HCT116 (cell line): ENCODE results near the gene GPHN. TPM values are rescaled to one million over a fixed set of nuclear protein-coding genes. Genes with fewer than 3 reads are reported as not detected.

Experiments used
- ATAC-seq: fragments of 200-7000 bp; cut with Tn5 transposase; 2 replicates; pipeline ENCODE4 v1.9.1; 2020; ENCODE audit warnings: mild to moderate bottlenecking, moderate library complexity
- BruUV-seq: library from RNA; stranded (reverse); fragments of 400-500 nt; replicated peaks from 2 replicates; lab custom pipeline; 2021; lab: Mats Ljungman, UMichigan
- CTCF ChIA-PET: fragments of 300-600 bp; sonication (Branson Sonifier 250); formaldehyde crosslinking; loops from one replicate; lab custom pipeline; 2021; ENCODE audit warnings: antibody characterized with exemption; lab: Charles Lee
- POLR2A ChIA-PET: fragments of 300-600, 350-600 bp; sonication (Branson Sonifier 250); formaldehyde crosslinking; loops from one replicate; lab custom pipeline; 2021; ENCODE audit warnings: antibody characterized with exemption; lab: Charles Lee
- RAD21 ChIA-PET, 2 experiments: fragments of 300-600 bp; sonication (Branson Sonifier 250); formaldehyde crosslinking; loops; one replicate each; lab custom pipeline; 2023; ENCODE audit warnings: low total read pairs in 2 of 2; ENCODE audit not compliant: uncharacterized antibody in 2 of 2, unreplicated experiment in 2 of 2, low non-redundant PET in 1 of 2; lab: Charles Lee
- DNase-seq: peaks from one replicate; pipeline ENCODE4 v3.0.0-alpha.2; 2010; ENCODE audit warnings: low read depth, low spot score
- H2AFZ ChIP-seq: fragments of 200-600 bp; shearing (Covaris generic), sonication (generic); 2 replicates; pipeline ENCODE4 v1.6.1; 2017; ENCODE audit warnings: low read depth, mixed run types, mixed read lengths, antibody characterized with exemption, low read length; ENCODE audit not compliant: poor library complexity, severe bottlenecking
- H3K27ac ChIP-seq: 2 replicates; pipeline ENCODE4 v1.5.1; 2012; ENCODE audit warnings: low read depth, low read length
- H3K27me3 ChIP-seq: fragments of 200-600 bp; sonication (generic); 2 replicates; pipeline ENCODE4 v1.6.1; 2016; ENCODE audit warnings: mixed run types, low read length, mixed read lengths; ENCODE audit not compliant: insufficient read depth
- H3K36me3 ChIP-seq, 2 experiments: fragments of 200-500 bp in 1 of 2; fragments of 200-600 bp in 1 of 2; sonication (Bioruptor generic) in 1 of 2; sonication (generic) in 1 of 2; 2 replicates each; pipeline versions ENCODE4 v1.5.1 to v1.6.1; 2014 to 2016; ENCODE audit warnings: low read length in 2 of 2, inconsistent platforms in 1 of 2, mixed read lengths in 1 of 2, mixed run types in 1 of 2; ENCODE audit not compliant: insufficient read depth in 2 of 2, control insufficient read depth in 1 of 2
- H3K4me1 ChIP-seq, 2 experiments: fragments of 200-600 bp in 1 of 2; sonication (generic) in 1 of 2; 2 replicates each; pipeline versions ENCODE4 v1.5.1 to v1.6.1; 2012 to 2017; ENCODE audit warnings: low read length in 2 of 2, inconsistent platforms in 1 of 2, mild to moderate bottlenecking in 1 of 2, mixed read lengths in 1 of 2, mixed run types in 1 of 2, moderate library complexity in 1 of 2; ENCODE audit not compliant: insufficient read depth in 2 of 2, control insufficient read depth in 1 of 2
- H3K4me2 ChIP-seq: fragments of 200-600 bp; sonication (generic); 2 replicates; pipeline ENCODE4 v1.6.1; 2017; ENCODE audit warnings: mixed run types, low read length, mixed read lengths
- H3K4me3 ChIP-seq, 2 experiments: fragments of 200-600 bp in 1 of 2; sonication (generic) in 1 of 2; replicated peaks in 1 of 2; 2 replicates each; pipeline ENCODE4 v1.5.1; 2011 to 2016; ENCODE audit warnings: low read length in 2 of 2, control low read depth in 1 of 2, low read depth in 1 of 2, mild to moderate bottlenecking in 1 of 2, mixed read lengths in 1 of 2, mixed run types in 1 of 2
- H3K79me2 ChIP-seq: fragments of 200-600 bp; sonication (generic); 2 replicates; pipeline ENCODE4 v1.6.1; 2017; ENCODE audit warnings: mild to moderate bottlenecking, mixed run types, low read length, moderate library complexity, mixed read lengths; ENCODE audit not compliant: insufficient read depth
- H3K9ac ChIP-seq: fragments of 200-600 bp; sonication (generic); 2 replicates; pipeline ENCODE4 v1.6.1; 2016; ENCODE audit warnings: low read length, mixed read lengths
- H3K9me2 ChIP-seq: fragments of 200-600 bp; sonication (generic), shearing (Covaris generic); 2 replicates; pipeline ENCODE4 v1.6.1; 2017; ENCODE audit warnings: mixed run types, mild to moderate bottlenecking, moderate library complexity; ENCODE audit not compliant: insufficient read depth
- H3K9me3 ChIP-seq, 2 experiments: fragments of 200-500 bp in 1 of 2; fragments of 200-600 bp in 1 of 2; sonication (Bioruptor generic) in 1 of 2; sonication (generic) in 1 of 2; 2 replicates each; pipeline ENCODE4 v1.6.1; 2014 to 2017; ENCODE audit warnings: low read length in 2 of 2, mixed read lengths in 2 of 2, inconsistent platforms in 1 of 2, low read depth in 1 of 2, mild to moderate bottlenecking in 1 of 2, mixed run types in 1 of 2, moderate library complexity in 1 of 2; ENCODE audit not compliant: control insufficient read depth in 1 of 2, insufficient read depth in 1 of 2
- H4K20me1 ChIP-seq: fragments of 200-600 bp; sonication (generic), shearing (Covaris generic); 2 replicates; pipeline ENCODE4 v1.6.1; 2017; ENCODE audit warnings: mixed run types, mild to moderate bottlenecking, moderate library complexity; ENCODE audit not compliant: insufficient read depth
- CEBPB ChIP-seq: IDR thresholded peaks from 2 replicates; pipeline ENCODE4 v1.6.1; 2012; ENCODE audit warnings: low read depth
- ELF1 ChIP-seq: IDR thresholded peaks from 2 replicates; pipeline ENCODE4 v1.6.1; 2012; ENCODE audit warnings: low read depth, borderline replicate concordance
- POLR2A ChIP-seq: IDR thresholded peaks from 2 replicates; pipeline ENCODE4 v1.7.0; 2011; ENCODE audit warnings: borderline replicate concordance; ENCODE audit not compliant: insufficient read depth, insufficient read length; ENCODE audit errors: extremely low read depth
- SIN3A ChIP-seq: IDR thresholded peaks from 2 replicates; pipeline ENCODE4 v1.6.1; 2012; ENCODE audit warnings: low read depth
- SP1 ChIP-seq: IDR thresholded peaks from 2 replicates; pipeline ENCODE4 v1.6.1; 2012; ENCODE audit warnings: low read depth
- SRF ChIP-seq: IDR thresholded peaks from 2 replicates; pipeline ENCODE4 v1.6.1; 2012; ENCODE audit warnings: low read depth
- intact Hi-C: fragments of 100-400 bp; cut with micrococcal nuclease; formaldehyde crosslinking; loops from 2 replicates; pipeline ENCODE4 v1.10.0; 2022
- total RNA-seq: library from RNA; stranded (reverse); gene quantifications from one replicate; pipeline ENCODE4 v1.2.1, GENCODE V29; 2021; ENCODE audit not compliant: unreplicated experiment

GPHN gene
- total RNA-seq, 1 experiment from 2014 or later = 43.8 TPM

- H4K20me1 ChIP-seq = no peaks in the 10 kb centered on the region
- H3K9me2 ChIP-seq = no peaks in the 10 kb centered on the region
- no peak overlapping the region for H2AFZ ChIP-seq
- H3K9ac ChIP-seq = no peak overlapping the region
- no TSS peak for BruUV-seq
- no peak overlapping the region for H3K27ac ChIP-seq
- H3K36me3 ChIP-seq = no peaks in the 10 kb centered on the region
- no peaks in the 10 kb centered on the region for H3K4me1 ChIP-seq
- no peaks in the 10 kb centered on the region for H3K79me2 ChIP-seq
- no peaks in the 10 kb centered on the region for H3K27me3 ChIP-seq
- ChIA-PET POLR2A (no interaction called here), RAD21 (no interaction called here), CTCF (no interaction called here)
- no peak overlapping the region for H3K4me2 ChIP-seq
- no peaks in the 10 kb centered on the region for H3K9me3 ChIP-seq
- ATAC-seq (no peak), DNase-seq (no peak)
- intact Hi-C loops = no loop called here
- no peak overlapping the region for H3K4me3 ChIP-seq
- TF ChIP-seq SRF (no peak), SP1 (no peak), ELF1 (no peak), SIN3A (no peak), POLR2A (no peak)
These were observed 699.9 kb downstream of the GPHN start for GRCh38 chr14:67207810-67208209.

- Histone ChIP-seq H3K36me3 (no peaks in the 10 kb centered on the region), H3K27ac (no peak overlapping the region), H3K9ac (no peak overlapping the region), H4K20me1 (no peaks in the 10 kb centered on the region), H3K9me2 (no peaks in the 10 kb centered on the region), H3K4me2 (no peak overlapping the region), H3K4me3 (no peak overlapping the region), H3K79me2 (no peaks in the 10 kb centered on the region)
- DNase-seq (no peak), ATAC-seq (no peak)
- ChIA-PET CTCF (no interaction called here), POLR2A (no interaction called here)
- no TSS peak for BruUV-seq
- TF ChIP-seq CEBPB (no peak), POLR2A (no peak)
- TF ChIP-seq, all 23 proteins: peak for 0
- RAD21 ChIA-PET = no interaction called here
- H2AFZ ChIP-seq = no peak overlapping the region
- H3K9me3 ChIP-seq = no peaks in the 10 kb centered on the region
- intact Hi-C loops = no loop called here
- peaks cover 13 to 16% of the 10 kb centered on the region in 2 experiments for H3K4me1 ChIP-seq
- H3K27me3 ChIP-seq = no peaks in the 10 kb centered on the region
These were observed 710.2 kb downstream of the GPHN start for GRCh38 chr14:67218126-67218525.
